Type B pancreatic cell (in vitro differentiated cells): ENCODE results near the gene ZNF195. TPM values are rescaled to one million over a fixed set of nuclear protein-coding genes. Genes with fewer than 3 reads are reported as not detected.

Experiments
- DNase-seq: peaks from one replicate; pipeline ENCODE4 v3.0.0; 2021; ENCODE audit warnings: mixed read lengths; ENCODE audit not compliant: unreplicated experiment; ENCODE audit errors: extremely low spot score
- H3K27ac Mint-ChIP-seq: 2 replicates; pipeline ENCODE4 v1.8.0; 2021; ENCODE audit warnings: mild to moderate bottlenecking, mixed read lengths
- H3K27me3 Mint-ChIP-seq: 2 replicates; pipeline ENCODE4 v1.8.0; 2021; ENCODE audit warnings: mixed read lengths
- H3K36me3 Mint-ChIP-seq: 2 replicates; pipeline ENCODE4 v1.8.0; 2021; ENCODE audit warnings: mixed read lengths
- H3K4me1 Mint-ChIP-seq: one replicate; pipeline ENCODE4 v1.8.0; 2021; ENCODE audit warnings: mixed read lengths; ENCODE audit not compliant: unreplicated experiment
- H3K4me3 Mint-ChIP-seq: 2 replicates; pipeline ENCODE4 v1.8.0; 2021; ENCODE audit warnings: mild to moderate bottlenecking, mixed read lengths
- H3K9me3 Mint-ChIP-seq: 2 replicates; pipeline ENCODE4 v1.8.0; 2021; ENCODE audit warnings: mixed read lengths
- CTCF ChIP-seq: fragments of 200-600 bp; sonication (generic); conservative IDR thresholded peaks from 2 replicates; pipeline ENCODE4 v1.5.0; 2021; ENCODE audit warnings: antibody characterized with exemption, mild to moderate bottlenecking
- total RNA-seq: library from RNA; stranded (reverse); gene quantifications from 2 replicates; pipeline ENCODE4 v1.2.1, GENCODE V29; 2021; ENCODE audit warnings: low replicate concordance

ZNF195 gene
- total RNA-seq, 1 donor from 2014 or later = 53.4 TPM

DNA sequence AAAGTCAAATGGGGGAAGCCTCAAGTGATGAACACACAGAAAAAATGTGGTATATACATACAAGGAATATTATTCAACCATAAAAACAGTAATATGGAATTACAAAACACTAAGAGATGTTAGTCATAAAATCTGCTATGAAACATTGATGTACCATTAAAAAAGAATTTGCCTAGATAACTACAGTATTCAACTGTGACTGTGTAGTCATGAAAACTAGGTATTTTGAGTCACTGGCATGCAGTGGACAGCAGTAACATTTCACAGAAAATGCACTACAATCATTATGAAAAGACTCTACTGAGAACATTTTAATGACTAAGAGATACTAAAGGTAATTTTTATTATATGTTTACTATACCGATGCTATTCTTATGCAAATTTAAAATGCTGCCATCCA is 11.7 kb downstream of the ZNF195 start:
- H3K4me3 Mint-ChIP-seq = no peak overlapping the region
- no peak overlapping the region for H3K27ac Mint-ChIP-seq
- peaks cover 29% of the 10 kb centered on the region for H3K9me3 Mint-ChIP-seq
- H3K4me1 Mint-ChIP-seq = no peaks in the 10 kb centered on the region
- H3K36me3 Mint-ChIP-seq = peaks cover 84% of the 10 kb centered on the region
- no peak for TF ChIP-seq CTCF
- DNase-seq = no peak
- no peaks in the 10 kb centered on the region for H3K27me3 Mint-ChIP-seq

DNA sequence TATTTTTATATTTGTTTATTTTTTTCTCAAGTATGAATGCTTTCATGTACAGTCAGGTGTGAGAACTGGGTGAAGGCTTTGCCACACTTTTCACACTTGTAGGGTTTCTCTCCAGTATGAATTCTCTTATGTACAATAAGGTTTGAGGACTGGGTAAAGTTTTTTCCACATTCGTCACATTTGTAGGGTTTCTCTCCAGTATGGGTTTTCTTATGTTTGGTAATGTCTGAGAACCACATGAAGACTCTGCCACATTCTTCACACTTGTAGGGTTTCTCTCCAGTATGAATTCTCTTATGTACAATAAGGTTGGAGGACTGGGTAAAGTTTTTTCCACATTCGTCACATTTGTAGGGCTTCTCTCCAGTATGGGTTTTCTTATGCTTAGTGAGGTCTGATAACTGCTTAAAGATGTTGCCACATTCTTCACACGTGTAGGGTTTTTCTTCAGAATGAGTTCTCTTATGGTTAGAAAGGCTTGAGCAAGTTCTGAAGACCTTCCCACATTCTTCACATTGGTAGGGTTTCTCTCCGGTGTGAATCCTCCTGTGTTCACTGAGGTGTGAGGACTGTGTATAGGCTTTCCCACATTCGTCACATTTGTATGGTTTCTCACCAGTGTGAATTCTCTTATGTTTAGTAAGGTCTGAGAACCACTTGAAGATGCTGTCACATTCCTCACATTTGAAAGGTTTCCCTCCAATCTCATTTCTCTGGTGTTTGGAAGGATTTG is 19.7 kb downstream of the ZNF195 start:
- DNase-seq = no peak
- no peak overlapping the region for H3K27ac Mint-ChIP-seq
- H3K36me3 Mint-ChIP-seq = peaks cover 81% of the 10 kb centered on the region
- no peaks in the 10 kb centered on the region for H3K4me1 Mint-ChIP-seq
- TF ChIP-seq CTCF = no peak
- no peak overlapping the region for H3K4me3 Mint-ChIP-seq
- no peaks in the 10 kb centered on the region for H3K27me3 Mint-ChIP-seq
- H3K9me3 Mint-ChIP-seq = peaks cover 47% of the 10 kb centered on the region

GRCh38 chr11:3357994-3358676 is 20.8 kb downstream of the ZNF195 start:
- no peak overlapping the region for H3K27ac Mint-ChIP-seq
- H3K4me3 Mint-ChIP-seq = no peak overlapping the region
- H3K27me3 Mint-ChIP-seq = no peaks in the 10 kb centered on the region

GRCh38 chr11:3357302-3357701 is 21.6 kb downstream of the ZNF195 start:
- Mint-ChIP-seq H3K27ac (no peak overlapping the region), H3K9me3 (peaks cover 34% of the 10 kb centered on the region), H3K4me3 (no peak overlapping the region), H3K27me3 (no peaks in the 10 kb centered on the region), H3K4me1 (no peaks in the 10 kb centered on the region), H3K36me3 (peaks cover 61% of the 10 kb centered on the region)
- no peak for DNase-seq
- TF ChIP-seq CTCF = no peak

More at GRCh38 chr11:3357994-3358676, 20.8 kb downstream of the ZNF195 start:
- DNase-seq = no peak
- H3K4me1 Mint-ChIP-seq = no peaks in the 10 kb centered on the region
- peaks cover 38% of the 10 kb centered on the region for H3K9me3 Mint-ChIP-seq
- peaks cover 70% of the 10 kb centered on the region for H3K36me3 Mint-ChIP-seq
- no peak for TF ChIP-seq CTCF

DNA sequence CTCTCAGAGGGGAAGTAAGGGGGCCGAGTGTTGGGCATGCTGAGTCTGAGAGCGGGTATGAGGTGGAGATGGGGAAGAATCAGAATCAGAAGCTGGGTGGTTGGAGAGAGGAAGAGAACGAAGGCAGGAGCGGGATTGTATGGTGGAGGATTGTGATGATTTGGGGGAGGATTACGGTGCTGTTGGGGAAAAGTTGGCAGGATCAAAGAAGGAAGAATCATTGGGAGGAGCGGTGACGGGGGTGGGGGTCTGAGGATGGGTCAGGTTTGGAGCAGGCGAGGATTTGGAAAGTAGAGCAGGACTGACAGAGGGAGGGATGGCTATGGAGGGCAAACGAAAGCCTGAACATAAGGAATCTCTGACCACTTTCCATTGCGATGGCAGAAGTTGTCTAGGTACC is 22.1 kb downstream of the ZNF195 start:
- H3K9me3 Mint-ChIP-seq = peaks cover 34% of the 10 kb centered on the region
- DNase-seq = no peak
- no peak for TF ChIP-seq CTCF
- H3K27me3 Mint-ChIP-seq = no peaks in the 10 kb centered on the region
- H3K4me3 Mint-ChIP-seq = no peak overlapping the region
- no peaks in the 10 kb centered on the region for H3K4me1 Mint-ChIP-seq
- H3K27ac Mint-ChIP-seq = no peak overlapping the region
- H3K36me3 Mint-ChIP-seq = peaks cover 59% of the 10 kb centered on the region
